ENCODE measurements around the gene PRSS3.
"Not testable (repeated sequence)": the region's sequence is repeated elsewhere in the genome, so short reads cannot be mapped to it uniquely, and the experiment has no call there.

PRSS3 gene

GRCh38 chr9:33795281-33795680 is at the start of gene PRSS3:
PRSS3 (plus strand) TSS chr9:33795561; CDS start chr9:33795574, 13 bp downstream.
- no peak for DNase-seq (ENCODE audit: low read depth)

DNA sequence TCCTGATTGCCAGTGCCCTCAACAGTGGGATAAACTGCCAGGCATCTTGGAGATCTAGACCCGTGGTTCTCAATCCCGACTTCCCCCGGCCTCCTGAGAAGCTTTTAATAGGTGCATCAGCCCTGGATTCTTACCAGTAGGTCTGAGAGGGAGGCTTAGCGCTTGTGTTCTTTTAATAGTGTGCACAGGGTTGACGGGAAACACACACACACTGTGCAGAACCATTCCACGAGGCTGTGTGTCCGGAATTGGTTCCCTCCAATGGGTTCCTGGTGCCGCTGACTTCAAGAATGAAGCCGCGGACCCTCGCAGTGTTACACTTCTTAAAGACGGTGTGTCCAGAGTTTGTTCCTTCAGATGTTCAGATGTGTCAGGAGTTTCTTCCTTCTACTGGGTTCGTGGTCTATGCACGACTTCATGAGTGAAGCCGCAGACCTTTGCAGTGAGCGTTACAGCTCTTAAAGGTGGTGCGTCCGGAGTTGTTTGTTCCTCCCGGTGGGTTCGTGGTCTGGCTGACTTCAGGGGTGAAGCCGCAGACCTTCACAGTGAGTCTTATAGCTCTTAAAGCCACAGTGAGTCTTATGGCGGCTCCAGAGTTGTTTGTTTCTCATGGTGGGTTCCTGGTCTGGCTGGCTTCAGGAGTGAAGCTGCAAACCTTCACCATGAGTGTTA is 46.6 kb upstream of the PRSS3 start:
- no peak for DNase-seq (ENCODE audit: low read depth)

- not testable (repeated sequence) for DNase-seq (ENCODE audit: low read depth)
These were observed 46.1 kb upstream of the PRSS3 start for GRCh38 chr9:33749305-33749654.

DNA sequence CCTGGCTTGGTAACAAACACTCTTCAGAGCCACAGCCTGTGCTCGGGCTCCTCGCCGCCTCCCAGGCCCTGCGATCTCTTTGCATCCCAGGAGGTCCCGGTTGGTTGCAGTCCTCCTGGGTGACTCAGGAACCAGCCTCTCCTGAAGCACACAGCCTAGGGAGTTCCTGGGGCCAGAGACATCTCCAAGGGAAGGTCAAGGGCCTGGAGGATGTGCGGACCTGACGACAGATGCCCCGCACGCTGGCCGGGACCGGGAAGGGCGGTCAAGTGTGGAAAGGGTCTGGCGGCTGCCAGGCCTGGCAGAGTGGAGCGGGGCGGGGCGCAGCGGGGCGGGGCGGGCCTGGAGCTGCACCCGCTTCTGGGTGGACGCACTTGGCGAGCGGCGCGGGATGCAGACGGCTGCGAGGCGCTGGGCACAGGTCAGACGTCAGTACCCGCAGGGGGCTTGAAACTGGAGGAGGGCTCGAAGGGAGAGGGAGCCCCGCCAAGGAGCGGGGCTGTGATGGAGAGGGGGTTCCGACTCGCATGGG is 45.0 kb upstream of the PRSS3 start:
- no peak for DNase-seq (ENCODE audit: low read depth)

DNA sequence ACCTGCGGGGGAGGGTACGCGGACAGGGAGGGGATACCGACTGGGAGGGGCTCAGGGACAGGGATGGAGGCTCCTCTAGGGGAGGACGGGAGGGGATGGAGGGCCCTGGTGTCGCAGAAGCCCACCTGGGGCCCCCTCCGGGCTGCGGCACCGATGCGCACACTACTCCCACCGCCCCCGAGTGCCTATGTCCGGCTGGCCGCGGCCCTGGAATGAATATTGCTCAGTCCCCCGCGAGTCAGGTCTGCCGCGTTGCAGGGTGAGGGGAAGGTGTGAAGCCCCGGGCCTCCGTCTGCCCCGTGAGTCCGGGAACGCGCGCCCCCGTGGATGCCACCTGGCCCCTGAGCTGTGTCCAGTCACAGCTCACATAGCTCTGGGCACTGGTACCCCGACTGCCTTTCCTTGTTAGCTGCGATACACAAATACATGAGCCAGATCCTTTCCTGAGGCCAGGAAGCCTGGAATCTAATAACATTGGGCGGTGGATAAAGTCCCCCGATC is 44.5 kb upstream of the PRSS3 start:
- no peak for DNase-seq (ENCODE audit: low read depth)

- no peak for DNase-seq (ENCODE audit: low read depth)
These were observed 43.7 kb upstream of the PRSS3 start for GRCh38 chr9:33751536-33752129.

- no peak for DNase-seq (ENCODE audit: low read depth)
These were observed 43.2 kb upstream of the PRSS3 start for GRCh38 chr9:33752130-33752637.

- not testable (repeated sequence) for DNase-seq (ENCODE audit: low read depth)
These were observed 42.6 kb upstream of the PRSS3 start for GRCh38 chr9:33752789-33753188.

DNA sequence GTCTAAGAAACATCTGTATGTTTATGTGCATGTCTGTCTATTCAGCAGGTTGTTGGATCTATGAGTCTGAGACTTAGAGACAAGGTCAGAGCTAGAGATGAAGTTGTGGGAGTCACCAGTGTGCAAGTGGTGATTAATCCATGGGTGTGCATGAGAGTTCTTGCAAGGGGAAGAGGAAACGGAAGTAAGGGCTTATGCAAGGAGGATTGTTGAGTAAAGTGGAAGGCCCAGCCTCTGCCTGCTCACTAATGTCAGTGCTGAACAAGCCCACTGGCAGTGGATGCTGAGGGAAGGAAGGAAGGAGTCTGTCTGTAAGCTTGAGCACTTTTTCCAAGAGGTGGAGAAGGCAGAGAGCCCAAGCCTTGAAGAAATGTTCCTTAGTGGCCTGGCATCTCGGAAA is 35.7 kb upstream of the PRSS3 start:
- not testable (repeated sequence) for DNase-seq (ENCODE audit: low read depth)

GRCh38 chr9:33762343-33762742 is 33.0 kb upstream of the PRSS3 start:
- DNase-seq (ENCODE audit: low read depth), result no peak

DNA sequence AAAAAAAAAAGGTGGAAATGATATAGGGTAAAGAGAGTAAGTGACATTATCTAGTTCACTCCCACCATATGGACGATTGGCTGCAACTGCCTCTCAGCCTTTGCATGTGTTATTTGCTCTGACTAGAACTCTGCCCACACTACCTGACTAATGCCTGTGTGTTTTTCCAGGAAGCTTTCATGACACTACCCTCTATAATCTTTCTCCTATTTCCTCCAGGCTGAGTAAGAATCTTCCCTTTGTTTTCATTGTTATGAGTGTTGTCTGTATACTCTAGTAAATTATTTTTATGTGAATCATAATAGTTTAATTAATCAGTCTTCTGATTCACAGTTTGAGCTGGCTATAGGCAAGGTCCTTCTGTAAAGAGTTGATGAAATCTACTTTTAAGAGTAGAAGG is 31.7 kb upstream of the PRSS3 start:
- not testable (repeated sequence) for DNase-seq (ENCODE audit: low read depth)

- no peak for DNase-seq (ENCODE audit: low read depth)
These were observed 29.9 kb upstream of the PRSS3 start for GRCh38 chr9:33765411-33765810.

GRCh38 chr9:33770156-33770880 is 25.0 kb upstream of the PRSS3 start:
- DNase-seq (ENCODE audit: low read depth), result not testable (repeated sequence)

GRCh38 chr9:33773135-33773534 is 22.2 kb upstream of the PRSS3 start:
- DNase-seq (ENCODE audit: low read depth), result not testable (repeated sequence)

GRCh38 chr9:33774074-33774659 is 21.2 kb upstream of the PRSS3 start:
- DNase-seq (ENCODE audit: low read depth), result not testable (repeated sequence)

GRCh38 chr9:33776578-33776977 is 18.8 kb upstream of the PRSS3 start:
- no peak for DNase-seq (ENCODE audit: low read depth)

DNA sequence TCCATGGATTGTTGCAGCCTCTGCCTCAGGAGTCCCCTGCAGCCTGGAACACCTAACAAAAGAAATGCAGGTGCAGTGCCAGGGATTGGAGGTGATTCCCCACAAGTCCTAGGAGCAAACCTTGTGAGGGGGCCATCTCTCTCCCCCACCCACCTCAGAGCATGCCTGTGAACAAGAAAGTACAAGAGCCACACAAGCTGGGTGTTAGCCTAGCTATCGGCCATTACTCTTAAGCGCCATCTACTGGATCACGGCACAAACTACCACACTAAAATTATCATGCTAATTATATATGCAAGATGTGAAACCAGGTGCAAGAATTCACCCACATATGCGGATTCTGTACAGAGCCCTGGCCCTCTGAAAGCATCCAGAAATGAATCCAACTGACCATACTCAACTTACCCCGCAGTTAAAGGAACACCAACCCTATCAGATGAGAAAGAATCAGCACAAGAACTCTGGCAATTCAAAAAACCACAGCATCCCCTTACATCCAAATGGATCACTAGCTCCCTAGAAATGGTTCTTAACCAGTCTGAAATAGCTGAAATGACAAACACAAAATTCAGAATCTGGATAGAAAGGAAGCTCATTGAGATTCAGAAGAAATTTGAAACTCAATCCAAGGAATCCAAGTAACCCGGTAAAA is 16.5 kb upstream of the PRSS3 start:
- DNase-seq (ENCODE audit: low read depth), result no peak

DNA sequence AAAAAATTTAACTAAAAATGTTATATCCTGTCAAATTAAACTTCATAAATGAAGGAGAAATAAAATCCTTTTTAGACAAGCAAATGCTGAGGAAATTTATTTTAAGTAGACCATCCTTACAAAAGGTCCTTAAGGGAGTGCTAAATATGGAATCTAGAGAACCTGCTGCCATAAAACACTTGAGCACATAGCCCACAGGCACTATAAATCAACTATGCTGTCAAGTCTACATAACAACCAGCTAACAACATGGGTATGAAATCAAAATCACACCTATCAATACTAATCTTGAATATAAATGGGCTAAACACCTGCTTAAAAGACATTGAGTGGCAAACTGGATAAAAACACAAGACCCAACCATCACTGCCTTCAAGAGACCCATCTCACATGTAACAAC is 15.1 kb upstream of the PRSS3 start:
- DNase-seq (ENCODE audit: low read depth), result no peak

DNA sequence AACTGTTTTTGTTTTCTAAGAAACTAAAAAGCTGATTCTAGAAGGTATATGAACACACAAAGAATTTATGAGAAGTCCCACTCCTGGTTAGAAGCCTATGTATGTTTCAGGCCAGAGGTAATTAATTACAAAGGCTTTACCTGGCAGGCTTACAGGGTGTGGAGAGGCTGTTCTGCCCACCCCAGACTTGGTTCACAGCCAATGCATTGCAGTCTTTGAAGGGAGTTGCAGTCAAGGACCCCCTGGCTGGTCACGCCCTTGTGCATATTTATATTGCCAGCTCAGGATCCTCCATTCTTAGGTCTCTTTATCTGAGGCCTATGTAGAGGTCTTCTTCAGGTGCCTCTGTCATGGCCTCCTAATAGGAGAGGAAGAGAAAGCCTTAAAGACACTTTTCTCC is 13.6 kb upstream of the PRSS3 start:
- no peak for DNase-seq (ENCODE audit: low read depth)

GRCh38 chr9:33782395-33783152 is 12.8 kb upstream of the PRSS3 start:
- no peak for DNase-seq (ENCODE audit: low read depth)

DNA sequence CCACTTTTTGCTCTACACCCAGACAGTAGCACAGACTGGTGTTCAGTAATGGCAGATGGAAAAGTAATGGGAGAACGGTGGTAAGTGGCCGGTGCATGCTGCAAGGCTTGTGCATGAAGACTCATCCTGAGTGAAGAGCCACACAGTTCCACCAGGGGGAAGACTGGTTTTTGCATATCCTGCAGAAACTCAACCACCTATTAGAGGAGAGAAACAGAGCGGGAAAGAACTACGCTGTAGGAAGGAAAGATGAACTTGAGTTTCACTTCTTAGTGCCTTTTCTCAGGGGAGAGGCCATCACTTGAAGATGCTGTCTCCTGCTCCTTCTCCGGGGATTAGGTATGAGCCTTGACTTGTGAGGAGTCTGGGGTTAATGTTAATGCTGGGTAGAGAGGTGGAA is 9.4 kb upstream of the PRSS3 start:
- no peak for DNase-seq (ENCODE audit: low read depth)

Data from stimulated activated CD8-positive, alpha-beta memory T cell treated with anti-CD3 and anti-CD28 coated beads, Interleukin-15, amount 100 ng/mL, for 24 hours (primary cell).